H1 (cell line): ENCODE results near the gene RIPOR3. TPM values are rescaled to one million over a fixed set of nuclear protein-coding genes. Genes with fewer than 3 reads are reported as not detected.

Source experiments
- ATF3 ChIP-seq: IDR thresholded peaks from 2 replicates; pipeline ENCODE4 v1.6.1; 2011; ENCODE audit warnings: low read depth, mild to moderate bottlenecking, low read length; ENCODE audit not compliant: insufficient read depth
- BRCA1 ChIP-seq: IDR thresholded peaks from 2 replicates; pipeline ENCODE4 v1.6.1; 2012; ENCODE audit warnings: low read depth, low read length, improper control_type of control experiment
- CBX8 ChIP-seq: fragments of 300-800, 300-1000 bp; sonication (generic); IDR thresholded peaks from 2 replicates; pipeline ENCODE4 v1.7.1; 2016; ENCODE audit warnings: low read depth, low read length, borderline replicate concordance
- CHD7 ChIP-seq: fragments of 300-600 bp; sonication (generic); IDR thresholded peaks from 2 replicates; pipeline ENCODE4 v1.7.1; 2012; ENCODE audit warnings: low read length, moderate library complexity, mild to moderate bottlenecking, inconsistent platforms; ENCODE audit not compliant: insufficient replicate concordance
- SAP30 ChIP-seq: fragments of 300-600 bp; sonication (generic); IDR thresholded peaks from 2 replicates; pipeline ENCODE4 v1.7.1; 2012; ENCODE audit warnings: low read length, moderate library complexity, mild to moderate bottlenecking, inconsistent platforms; ENCODE audit not compliant: insufficient read depth, insufficient replicate concordance
- SP1 ChIP-seq: IDR thresholded peaks from 2 replicates; pipeline ENCODE4 v1.6.1; 2011; ENCODE audit warnings: low read depth, low read length
- TAF1 ChIP-seq: IDR thresholded peaks from 2 replicates; pipeline ENCODE4 v1.6.1; 2011; ENCODE audit warnings: mild to moderate bottlenecking, low read depth, low read length
- polyA plus RNA-seq, 7 experiments: library from polyadenylated mRNA; depleted of rRNA in 3 of 7; stranded (reverse) in 5 of 7; unstranded in 2 of 7; fragments of >200 nt in 5 of 7; fragments of 200-250 nt in 2 of 7; gene quantifications; 1 replicate in 5 of 7; 2 replicates in 1 of 7; 4 replicates in 1 of 7; pipeline versions ENCODE4 v1.2.1 to v1.2.3, GENCODE V29; 2011 to 2013; ENCODE audit warnings: missing spikeins in 2 of 7, mixed read lengths in 2 of 7
- total RNA-seq: library from RNA; stranded (reverse); fragmentation: NEBNext Ultra II Directional; extraction: Animal tissue kit (Norgen Biotek cat#: 25700); gene quantifications from 2 replicates; pipeline ENCODE4 v1.2.1, GENCODE V29; 2021

RIPOR3 gene
- total and polyA plus RNA-seq, 2 of the 8 experiments (the other 6 are each of a cell fraction or from before 2014, with no cell fraction given), result 3.6 to 4.5 TPM

GRCh38 chr20:50600281-50600895, 91.0 kb downstream of the RIPOR3 start (continued):
- TF ChIP-seq CHD7, result no peak
- TF ChIP-seq BRCA1, result no peak
- no peak for TF ChIP-seq CBX8
- TF ChIP-seq SAP30, result no peak
- no peak for TF ChIP-seq TAF1
- no peak for TF ChIP-seq SP1
- TF ChIP-seq ATF3, result no peak
